GM18909 (cell line): ENCODE data around the gene JPH4.
A peak's percentile ranks its signal among the peaks of the same experiment; 100 is the strongest.
"Not testable (repeated sequence)": the region's sequence is repeated elsewhere in the genome, so short reads cannot be mapped to it uniquely, and the experiment has no call there.

Experiments
- ATAC-seq: cut with Tn5 transposase; IDR thresholded peaks from one replicate; pipeline ENCODE4 v1.9.1; 2021; ENCODE audit warnings: mild to moderate bottlenecking; ENCODE audit not compliant: unreplicated experiment, poor library complexity

JPH4 gene

DNA sequence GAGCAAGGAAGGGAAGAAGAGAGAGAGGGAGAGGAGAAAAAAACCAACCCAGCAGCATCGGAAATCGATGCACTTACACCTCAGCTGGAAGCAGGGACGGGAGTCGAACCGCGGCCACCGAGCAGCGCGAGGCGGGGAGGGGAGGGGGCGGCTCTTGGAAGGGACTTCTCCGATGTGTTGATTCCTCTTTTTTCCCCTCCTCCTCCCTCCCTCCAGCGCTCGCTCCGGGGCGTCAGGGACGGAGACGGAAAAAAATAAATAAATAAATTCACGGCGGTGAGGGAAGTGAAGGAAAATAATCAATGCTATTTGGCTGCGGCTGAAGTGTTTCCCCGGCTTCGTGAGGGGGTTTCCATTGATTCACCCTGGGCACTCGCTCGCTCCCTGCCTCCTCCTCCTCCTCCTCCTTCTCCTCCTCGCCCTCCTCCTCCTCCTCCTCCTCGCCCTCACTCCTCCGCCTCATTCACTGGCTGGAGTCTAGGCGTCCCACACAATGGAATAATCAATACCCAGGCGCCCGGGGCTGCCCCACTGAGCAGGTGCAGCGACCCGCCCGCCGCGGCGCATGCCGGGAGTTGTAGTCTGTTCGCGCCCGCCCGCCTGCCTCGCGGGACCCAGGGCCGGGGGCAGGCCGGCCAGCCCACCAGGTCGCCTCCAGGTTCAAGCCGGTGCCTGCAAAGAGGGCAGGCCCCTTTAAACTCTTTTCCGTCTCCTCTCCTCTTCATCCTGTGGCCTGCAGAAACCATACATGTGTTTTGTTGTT is 27.1 kb downstream of the JPH4 start, which contains the start of gene ZFHX2:
ZFHX2 (minus strand) TSS at position 500 of the 763 bp plus-strand sequence. CDS start 16,440 bp downstream, outside the sequence.
- peak; percentile 67 for ATAC-seq

GRCh38 chr14:23550812-23551265 is 27.8 kb downstream of the JPH4 start:
- ATAC-seq: no peak

DNA sequence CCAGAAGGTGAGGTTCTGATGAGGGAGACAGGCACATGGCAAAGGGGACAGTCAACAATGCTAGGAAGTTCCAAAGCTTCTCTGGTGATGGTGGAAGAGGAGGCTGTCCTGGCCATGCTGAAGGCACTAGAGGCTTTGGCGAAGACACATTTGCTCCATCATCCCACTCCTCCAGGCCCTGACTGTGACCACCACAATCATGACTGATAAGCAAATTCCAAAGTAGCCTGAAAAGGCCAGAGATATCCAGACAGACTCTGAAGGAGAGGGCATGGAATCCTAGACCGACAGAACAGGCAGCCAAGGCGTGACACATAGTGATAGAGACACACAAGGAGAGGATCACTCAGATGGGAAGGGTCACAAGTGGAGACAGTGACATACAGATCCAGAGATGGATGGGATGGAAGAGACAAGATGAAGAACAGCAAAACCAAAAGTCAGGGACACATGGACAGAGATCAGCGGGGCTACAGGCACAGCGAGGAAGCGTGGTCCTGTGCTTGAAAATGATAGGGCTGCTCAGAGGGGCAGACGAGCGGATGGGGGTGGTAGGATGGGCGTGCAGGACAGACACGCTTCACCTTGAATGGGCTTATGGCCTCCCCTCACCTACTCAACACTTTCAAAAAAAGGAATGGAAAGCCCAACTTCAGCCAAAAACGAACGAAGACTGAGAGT is 28.3 kb downstream of the JPH4 start:
- no peak for ATAC-seq

DNA sequence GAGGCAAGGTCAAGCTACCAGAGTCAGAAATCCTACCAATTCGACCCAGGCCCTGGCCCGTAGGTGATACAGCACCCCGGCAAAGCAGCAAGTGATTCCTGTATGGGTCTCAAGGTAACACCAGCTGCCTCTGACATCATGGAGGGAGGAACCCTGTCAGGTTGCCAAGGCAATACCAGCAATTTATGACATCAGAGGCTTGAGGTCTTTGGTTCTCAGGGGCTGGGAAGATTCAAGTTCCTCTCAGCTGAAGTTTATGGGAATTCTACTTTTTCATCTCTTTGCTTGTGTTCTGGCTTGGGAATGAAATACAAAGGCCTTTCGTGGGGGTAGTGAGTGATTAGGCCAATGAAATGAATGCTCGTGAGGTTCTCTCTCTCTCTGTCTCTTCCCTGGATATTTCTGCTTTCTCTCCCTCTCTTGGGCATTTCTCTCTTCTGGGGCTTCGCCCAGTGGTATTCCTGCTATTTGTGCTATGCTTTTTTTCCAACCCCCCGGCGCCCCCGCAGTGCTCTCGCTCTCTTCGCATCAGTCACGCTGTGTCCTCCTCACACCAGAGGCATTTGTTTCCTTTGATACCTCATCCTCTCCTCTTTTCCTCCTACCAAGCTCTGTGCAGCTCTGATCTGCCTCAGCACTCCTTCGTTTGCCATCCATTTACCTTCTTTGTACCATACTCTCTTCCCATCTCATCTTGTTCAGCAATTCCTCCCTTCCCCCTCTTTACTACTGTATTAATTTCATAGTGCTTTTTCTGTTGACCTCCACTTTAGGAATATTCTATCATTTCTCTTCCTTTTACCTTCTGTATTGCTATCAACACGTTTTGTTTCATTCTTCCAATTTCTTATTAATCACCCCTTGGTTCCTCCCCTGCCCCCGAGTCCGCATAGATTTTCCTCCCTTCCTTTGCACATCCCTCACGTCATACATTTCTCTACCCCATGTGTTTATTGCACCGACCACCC is 30.0 kb downstream of the JPH4 start:
- no peak for ATAC-seq

GRCh38 chr14:23547924-23548323 is 30.7 kb downstream of the JPH4 start:
- ATAC-seq: no peak

GRCh38 chr14:23546450-23547035 is 32.0 kb downstream of the JPH4 start:
- ATAC-seq: no peak

GRCh38 chr14:23545740-23546365 is 32.7 kb downstream of the JPH4 start:
- no peak for ATAC-seq

GRCh38 chr14:23544511-23545447 is 33.8 kb downstream of the JPH4 start:
- ATAC-seq: no peak

- no peak for ATAC-seq
Observed at GRCh38 chr14:23543403-23543802, 35.2 kb downstream of the JPH4 start.

- ATAC-seq: no peak
Observed at GRCh38 chr14:23542261-23542660, 36.3 kb downstream of the JPH4 start.

DNA sequence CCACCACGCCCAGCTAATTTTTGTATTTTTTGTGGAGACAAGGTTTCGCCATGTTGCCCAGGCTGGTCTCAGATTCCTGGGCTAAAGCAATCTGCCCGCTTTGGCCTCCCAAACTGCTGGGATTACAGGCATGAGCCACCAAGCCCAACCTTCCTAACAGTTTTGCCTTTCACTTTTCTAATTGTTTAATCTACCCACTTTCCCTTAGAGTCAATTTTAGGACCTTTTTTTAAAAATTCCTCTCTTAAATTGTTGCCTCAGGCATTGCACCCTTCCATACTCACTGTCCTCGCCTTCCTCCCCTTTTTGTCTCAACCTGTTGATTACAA is 38.5 kb downstream of the JPH4 start:
- no peak for ATAC-seq

DNA sequence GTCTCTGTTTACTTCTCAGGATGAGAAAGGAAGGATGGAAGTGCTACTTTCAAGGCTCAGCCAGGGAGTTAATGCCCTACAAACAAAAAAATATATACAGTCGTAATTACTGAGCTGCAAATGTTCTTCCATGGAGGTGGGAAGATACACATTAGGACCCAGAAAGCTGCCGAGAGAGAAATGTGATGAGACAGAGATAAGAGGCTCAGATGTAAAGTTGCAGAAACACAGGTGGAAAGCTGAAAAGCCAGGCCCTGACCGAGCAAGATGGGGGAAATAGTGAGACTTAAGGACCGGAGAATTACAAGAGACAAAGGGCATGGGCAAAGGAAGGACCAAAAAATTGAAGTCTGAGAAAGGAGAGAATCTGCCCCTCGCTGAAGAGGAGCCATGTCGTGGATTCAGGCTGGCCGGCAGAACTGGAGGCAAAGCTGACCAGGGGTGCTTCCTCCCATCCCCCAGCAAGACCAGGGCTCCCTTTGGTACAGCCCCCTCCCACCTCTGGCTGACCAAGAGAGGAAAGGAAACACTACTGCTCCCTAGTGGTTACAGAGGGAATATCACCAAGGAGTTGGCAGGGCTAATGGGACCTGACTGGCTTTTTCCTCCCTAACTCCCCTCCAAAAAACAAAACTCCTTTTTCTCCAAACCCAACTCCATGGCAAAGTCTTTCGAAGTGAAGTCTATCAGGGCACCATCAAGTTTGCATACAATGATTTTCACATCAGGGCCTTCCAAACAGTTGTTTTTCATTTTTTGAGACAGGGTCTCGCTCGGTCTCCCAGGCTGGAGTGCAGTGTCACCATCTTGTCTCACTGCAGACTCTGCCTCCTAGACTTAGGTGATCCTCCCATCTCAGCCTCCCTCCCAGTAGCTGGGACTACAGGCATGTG is 39.1 kb downstream of the JPH4 start:
- ATAC-seq: peak; percentile 44

- ATAC-seq: no peak
Observed at GRCh38 chr14:23538785-23539184, 39.8 kb downstream of the JPH4 start.

- no peak for ATAC-seq
Observed at GRCh38 chr14:23538050-23538718, 40.4 kb downstream of the JPH4 start.

DNA sequence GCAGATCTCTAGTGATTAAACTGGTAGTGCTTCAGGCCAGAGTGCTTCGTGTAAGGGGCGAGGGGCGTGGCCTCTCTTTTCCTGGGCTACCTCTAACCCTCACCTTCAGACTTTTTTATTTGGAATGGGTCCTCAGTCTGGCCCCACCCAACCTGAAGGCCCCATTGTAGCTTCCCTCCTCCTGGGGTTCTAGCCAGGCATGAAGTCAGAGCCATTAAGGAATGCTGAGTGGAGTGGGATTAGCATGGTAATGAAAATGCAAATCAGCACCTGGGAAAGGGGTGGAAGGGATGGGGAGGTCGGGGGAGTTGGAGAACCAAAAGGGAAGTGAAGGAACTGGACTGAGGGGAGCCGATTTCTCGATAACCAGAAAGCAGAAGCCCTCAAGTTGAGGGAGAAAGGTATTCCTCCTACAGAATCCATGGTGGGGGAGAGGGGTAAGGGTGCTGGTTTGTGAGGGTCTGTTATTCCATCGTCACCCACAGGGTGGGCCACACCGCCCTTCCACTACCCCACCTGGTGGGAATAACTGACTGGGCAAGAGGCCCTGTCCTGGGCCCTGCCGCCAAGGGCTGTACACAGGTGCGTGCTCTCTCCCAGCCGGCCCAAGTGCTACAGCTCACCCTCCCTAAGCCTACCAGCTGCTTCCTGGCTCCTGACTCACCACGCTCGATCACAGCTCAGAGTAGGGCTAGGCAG is 41.1 kb downstream of the JPH4 start:
- no peak for ATAC-seq

- ATAC-seq: not testable (repeated sequence)
Observed at GRCh38 chr14:23536906-23537305, 41.7 kb downstream of the JPH4 start.

DNA sequence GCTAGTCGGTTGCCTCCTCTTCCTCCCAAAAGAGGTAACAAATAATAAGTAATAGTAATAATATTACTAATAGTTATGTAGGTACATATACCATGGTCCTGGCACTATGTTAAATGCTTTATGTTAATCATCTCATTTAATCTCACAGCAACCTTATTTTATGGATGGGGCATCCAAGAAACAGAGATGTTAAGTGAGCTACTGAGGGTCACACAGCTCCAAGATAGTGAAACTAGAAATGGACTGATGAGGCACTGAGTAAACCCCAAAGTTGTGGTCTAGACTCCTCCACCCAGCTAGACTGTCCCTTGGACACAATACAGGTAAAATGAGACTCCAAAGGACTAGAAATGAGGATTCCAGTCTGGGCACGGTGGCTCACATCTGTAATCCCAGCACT is 42.1 kb downstream of the JPH4 start:
- ATAC-seq: no peak
